ENCODE data around the gene PSMA6. TPM values are rescaled to one million over a fixed set of nuclear protein-coding genes. Genes with fewer than 3 reads are reported as not detected.

The PSMA6 gene
- total and polyA plus RNA-seq, 2 of the 13 experiments (the other 11 are each of a cell fraction or from before 2014, with no cell fraction given) = 525 to 1,109 TPM

DNA sequence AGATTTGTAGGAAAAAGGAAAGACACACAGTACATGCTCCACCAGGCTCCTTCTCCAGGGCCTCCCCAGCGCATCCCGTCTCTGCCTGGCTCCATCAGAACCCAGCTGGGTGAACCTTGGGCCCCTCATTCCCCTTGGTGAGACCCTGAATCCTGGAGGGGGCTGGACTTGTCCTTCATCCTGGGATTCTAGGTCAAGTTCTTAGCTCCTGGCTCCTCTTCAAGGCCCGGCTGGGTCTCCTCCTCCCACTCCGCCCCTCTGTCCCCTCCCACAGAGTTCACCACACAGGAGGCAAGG lies 49.2 kb downstream of the PSMA6 start (continued):
- TF ChIP-seq HNF1B (CRISPR knock-in tag; IDR thresholded peaks at IDR 0.05) (no peak), THYN1 (CRISPR knock-in tag; IDR thresholded peaks at IDR 0.05; ENCODE audit: borderline replicate concordance, low read depth) (0 out of 2 replicates have a peak, but pooled peaks have one; percentile 82), RXRB (CRISPR knock-in tag; IDR thresholded peaks at IDR 0.05; ENCODE audit: borderline replicate concordance) (peak; percentile 87), SMAD1 (CRISPR knock-in tag; IDR thresholded peaks at IDR 0.05; ENCODE audit: borderline replicate concordance, low read depth) (peak; percentile 52; the same call in 1 of the 2 replicates), MAZ (IDR thresholded peaks at IDR 0.05; ENCODE audit: borderline replicate concordance, low read depth, low read length) (peak; percentile 72), MAZ (CRISPR knock-in tag; IDR thresholded peaks at IDR 0.05; ENCODE audit: low read depth) (no peak), ETV5 (CRISPR knock-in tag; IDR thresholded peaks at IDR 0.05; ENCODE audit: borderline replicate concordance) (peak; percentile 10; the same call in 1 of the 2 replicates)
- TF ChIP-seq, protein P1, sequence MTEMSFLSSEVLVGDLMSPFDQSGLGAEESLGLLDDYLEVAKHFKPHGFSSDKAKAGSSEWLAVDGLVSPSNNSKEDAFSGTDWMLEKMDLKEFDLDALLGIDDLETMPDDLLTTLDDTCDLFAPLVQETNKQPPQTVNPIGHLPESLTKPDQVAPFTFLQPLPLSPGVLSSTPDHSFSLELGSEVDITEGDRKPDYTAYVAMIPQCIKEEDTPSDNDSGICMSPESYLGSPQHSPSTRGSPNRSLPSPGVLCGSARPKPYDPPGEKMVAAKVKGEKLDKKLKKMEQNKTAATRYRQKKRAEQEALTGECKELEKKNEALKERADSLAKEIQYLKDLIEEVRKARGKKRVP (CRISPR knock-in tag; IDR thresholded peaks at IDR 0.05) = no peak

GRCh38 chr14:35341751-35342488 lies 49.7 kb downstream of the PSMA6 start:
- peak; percentile 91 for DNase-seq (ENCODE audit: low spot score)
- Histone ChIP-seq H3K27me3 (ENCODE audit: control insufficient read depth in 1 of 2, insufficient read depth in 2 of 2, low read length in 2 of 2) (peaks cover 0 to 3% of the 10 kb centered on the region in 2 experiments; a peak in 2 of 5 replicates), H3K79me2 (ENCODE audit: insufficient read depth, low read length) (no peaks in the 10 kb centered on the region), H3K9ac (ENCODE audit: insufficient read depth, low read depth, low read length) (peak overlapping the region; percentile 60), H3K4me2 (ENCODE audit: low read depth, low read length) (peak overlapping the region; percentile 95), H3K36me3 (replicated peaks in 1 of 2; ENCODE audit: control insufficient read depth in 1 of 2, insufficient read depth in 2 of 2, low read length in 2 of 2) (no peaks in the 10 kb centered on the region), H4K20me1 (ENCODE audit: insufficient read depth, low read length) (no peaks in the 10 kb centered on the region), H2AFZ (ENCODE audit: low read length) (peak overlapping the region; percentile 86), H3K27ac (ENCODE audit: extremely low read length, insufficient read depth, low read length) (no peak overlapping the region), H3K4me3 (replicated peaks in 1 of 3; ENCODE audit: insufficient read depth in 1 of 3, low read depth in 2 of 3, low read length in 3 of 3) (peak overlapping the region; percentile 63 to 78 (median 64)), H3K4me1 (ENCODE audit: insufficient read depth, low read length) (peaks cover 90% of the 10 kb centered on the region), H3K9me3 (ENCODE audit: low read length) (no peaks in the 10 kb centered on the region)
- ChIA-PET CTCF (ENCODE audit: low intra/inter-chr PET ratio, low total read pairs) (interaction anchor here (1.4 kb wide), 1 partner anchor 63 kb away, joined by 3 read pairs; the partner anchor contains the start of gene NFKBIA), POLR2A (interaction anchor here (0.8 to 15.5 kb wide), 18 partner anchors 9 to 359 kb away, joined by 3 to 473 read pairs (median 8); partner anchors contain the start of genes NFKBIA, PPP2R3C, PSMA6 and SRP54)
- intact Hi-C loops (cut with micrococcal nuclease; ENCODE audit: unreplicated experiment) = no loop called here
- in situ Hi-C loops (cut with HindIII; ENCODE audit: extremely low pct_ligation_motif_present, low pct_unique_long_range_greater_than_20kb) = no loop called here
- peak; percentile 85 for ATAC-seq
- no TSS peak for BruUV-seq (replicated peaks)
- 2% methylated on average over 25 of the region's 25 CpGs for WGBS (ENCODE audit: low lambda C conversion rate)
- FAIRE-seq = no peak
- no peak for TF ChIP-seq EZH2 (conservative IDR thresholded peaks at IDR 0.05; ENCODE audit: low read depth, low read length)
- TF ChIP-seq HMG20B (CRISPR knock-in tag; conservative IDR thresholded peaks at IDR 0.05) = no peak; the same call in 1 of the 2 replicates
- TF ChIP-seq SIN3A (IDR thresholded peaks at IDR 0.05; ENCODE audit: borderline replicate concordance, low read depth, low read length) = no peak
- TF ChIP-seq TFAP4 (IDR thresholded peaks at IDR 0.05; ENCODE audit: borderline replicate concordance, low read depth) = no peak; the same call in 1 of the 2 replicates
- TF ChIP-seq HNF4A (CRISPR knock-in tag; IDR thresholded peaks at IDR 0.05) = no peak
- TF ChIP-seq TP53 (CRISPR knock-in tag; conservative IDR thresholded peaks at IDR 0.05) = no peak
- no peak for TF ChIP-seq MAFG (CRISPR knock-in tag; IDR thresholded peaks at IDR 0.05)
